GM18499 (cell line): ENCODE data around the gene POT1.

Experiments
- ATAC-seq: cut with Tn5 transposase; IDR thresholded peaks from one replicate; pipeline ENCODE4 v1.9.1; 2021; ENCODE audit warnings: moderate number of reproducible peaks; ENCODE audit not compliant: insufficient read depth, unreplicated experiment

POT1 gene

GRCh38 chr7:124779620-124780019, 150.0 kb downstream of the POT1 start:
- no peak for ATAC-seq

DNA sequence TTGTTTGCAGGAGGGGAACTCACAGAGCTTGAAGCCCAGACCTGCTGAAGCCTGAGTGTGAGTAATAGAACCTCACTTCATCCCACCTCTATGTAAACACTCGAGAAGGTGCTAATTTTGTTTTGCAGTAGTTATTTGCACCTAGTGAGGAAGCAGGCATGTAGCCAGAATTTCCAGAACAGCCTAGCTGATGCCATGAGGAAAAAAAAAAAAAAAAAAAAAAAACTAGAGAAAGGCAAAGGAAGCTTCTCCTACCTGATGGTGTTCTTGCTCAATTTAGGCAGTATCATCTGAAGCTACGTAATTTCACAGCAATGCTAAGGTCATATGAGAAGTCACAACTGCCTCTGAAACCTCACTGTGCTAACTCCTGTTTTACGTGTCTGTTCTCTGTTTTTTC, 150.4 kb downstream of the POT1 start:
- ATAC-seq: no peak

- ATAC-seq: no peak
These were observed 152.4 kb downstream of the POT1 start for GRCh38 chr7:124777268-124777667.

- ATAC-seq: no peak
These were observed 153.5 kb downstream of the POT1 start for GRCh38 chr7:124776153-124776552.

DNA sequence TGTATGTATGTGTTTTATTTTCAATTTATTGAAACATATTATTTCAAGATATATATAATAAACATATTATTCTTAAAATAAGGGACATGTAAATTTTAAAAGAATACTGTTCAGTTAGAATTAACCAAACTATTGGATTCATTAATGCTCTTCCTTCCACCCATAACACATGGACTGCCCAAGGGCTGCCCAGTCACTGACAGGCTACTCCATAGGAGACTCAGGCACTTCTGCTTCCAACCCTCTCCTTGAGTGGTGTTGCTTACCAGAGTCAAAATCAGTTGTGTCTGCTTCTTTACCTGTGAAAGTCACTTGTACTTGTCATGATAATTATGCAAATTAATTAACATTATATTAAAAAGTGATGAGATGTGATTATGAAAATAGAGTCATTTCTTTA, 154.2 kb downstream of the POT1 start:
- no peak for ATAC-seq

DNA sequence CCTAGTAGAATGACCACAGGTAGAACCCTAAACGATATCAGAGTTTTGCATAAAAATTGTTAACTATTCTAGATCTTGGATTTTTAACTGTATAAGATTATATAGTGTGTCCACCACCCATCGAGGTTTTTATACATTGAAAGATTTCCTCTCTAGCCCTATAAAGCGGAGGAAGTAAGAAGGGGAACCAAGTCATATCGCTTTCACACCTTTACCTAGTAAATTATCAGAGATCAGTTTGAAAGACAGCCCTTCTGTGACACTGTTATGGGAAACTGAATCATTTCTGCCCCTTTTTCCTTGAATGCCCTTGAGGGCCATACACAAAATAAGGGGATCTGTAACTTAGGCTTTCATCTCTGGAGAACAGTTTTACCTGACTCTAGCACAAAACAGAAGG, 155.7 kb downstream of the POT1 start:
- no peak for ATAC-seq

DNA sequence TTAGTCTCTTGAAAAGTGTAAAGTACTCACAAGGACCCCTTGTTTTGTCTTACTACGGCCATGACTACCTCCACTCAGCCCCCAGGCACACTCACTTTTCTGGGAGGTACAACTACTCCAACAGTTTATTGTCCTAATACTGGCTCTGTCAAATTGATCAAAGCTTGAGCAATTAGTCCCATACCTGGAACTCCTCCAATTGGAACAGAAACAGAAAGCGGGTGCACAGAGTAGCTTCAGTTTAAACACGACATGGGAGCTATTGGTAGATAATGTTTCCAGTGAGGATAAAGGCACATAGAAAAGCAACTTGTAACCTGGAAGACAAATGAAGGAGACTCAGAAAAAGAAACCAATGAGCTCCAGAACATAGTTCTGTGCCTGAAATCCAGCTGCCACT, 156.3 kb downstream of the POT1 start:
- ATAC-seq: no peak
